H9 (cell line): ENCODE data around the gene TIPARP. TPM values are rescaled to one million over a fixed set of nuclear protein-coding genes. Genes with fewer than 3 reads are reported as not detected.

Experiments
- DNase-seq: peaks from one replicate; pipeline ENCODE4 v3.0.0-alpha.2; 2017
- H2AFZ ChIP-seq: one replicate; pipeline ENCODE4 v1.6.1; 2013; ENCODE audit warnings: mild to moderate bottlenecking, low read length, control low read depth, moderate library complexity
- H2AK5ac ChIP-seq: 2 replicates; pipeline ENCODE4 v1.6.1; 2013; ENCODE audit warnings: low read length, control low read depth, mixed read lengths; ENCODE audit not compliant: insufficient read length
- H2BK120ac ChIP-seq: one replicate; pipeline ENCODE4 v1.6.1; 2013; ENCODE audit warnings: low read depth, mild to moderate bottlenecking, low read length, control low read depth, inconsistent platforms; ENCODE audit not compliant: poor library complexity, severe bottlenecking
- H2BK12ac ChIP-seq: 2 replicates; pipeline ENCODE4 v1.6.1; 2013; ENCODE audit warnings: low read length, control low read depth, mixed read lengths, low read depth; ENCODE audit not compliant: insufficient read length
- H2BK15ac ChIP-seq: 2 replicates; pipeline ENCODE4 v1.6.1; 2013; ENCODE audit warnings: low read depth, low read length, control low read depth
- H2BK20ac ChIP-seq: one replicate; pipeline ENCODE4 v1.6.1; 2013; ENCODE audit warnings: low read depth, mild to moderate bottlenecking, low read length, control low read depth, inconsistent platforms; ENCODE audit not compliant: poor library complexity, severe bottlenecking
- H2BK5ac ChIP-seq: 2 replicates; pipeline ENCODE4 v1.6.1; 2013; ENCODE audit warnings: low read length, control low read depth, mixed read lengths; ENCODE audit not compliant: insufficient read length
- H3K14ac ChIP-seq: 2 replicates; pipeline ENCODE4 v1.6.1; 2013; ENCODE audit warnings: low read length, control low read depth; ENCODE audit not compliant: insufficient read depth
- H3K18ac ChIP-seq: 2 replicates; pipeline ENCODE4 v1.6.1; 2013; ENCODE audit warnings: low read depth, mild to moderate bottlenecking, mixed read lengths, low read length, control low read depth; ENCODE audit not compliant: insufficient read length
- H3K23ac ChIP-seq: 2 replicates; pipeline ENCODE4 v1.6.1; 2013; ENCODE audit warnings: low read length, control low read depth, mixed read lengths, low read depth; ENCODE audit not compliant: insufficient read length
- H3K23me2 ChIP-seq: 2 replicates; pipeline ENCODE4 v1.6.1; 2013; ENCODE audit warnings: low read depth, mild to moderate bottlenecking, mixed read lengths, low read length, control low read depth; ENCODE audit not compliant: insufficient read length, poor library complexity, severe bottlenecking
- H3K27ac ChIP-seq: 2 replicates; pipeline ENCODE4 v1.5.1; 2013; ENCODE audit warnings: low read length, control low read depth, mixed read lengths, low read depth; ENCODE audit not compliant: insufficient read length
- H3K27me3 ChIP-seq: 2 replicates; pipeline ENCODE4 v1.6.1; 2013; ENCODE audit warnings: low read length, control low read depth, inconsistent platforms; ENCODE audit not compliant: insufficient read depth
- H3K4ac ChIP-seq: 2 replicates; pipeline ENCODE4 v1.6.1; 2013; ENCODE audit warnings: low read depth, mild to moderate bottlenecking, control low read depth, inconsistent platforms, low read length, moderate library complexity
- H3K4me1 ChIP-seq: 2 replicates; pipeline ENCODE4 v1.6.1; 2013; ENCODE audit warnings: low read length, control low read depth, inconsistent platforms; ENCODE audit not compliant: insufficient read depth
- H3K4me2 ChIP-seq: 2 replicates; pipeline ENCODE4 v1.6.1; 2013; ENCODE audit warnings: low read length, control low read depth, mixed read lengths; ENCODE audit not compliant: insufficient read length, insufficient read depth
- H3K56ac ChIP-seq: 2 replicates; pipeline ENCODE4 v1.6.1; 2013; ENCODE audit warnings: low read depth, mild to moderate bottlenecking, mixed read lengths, low read length, control low read depth; ENCODE audit not compliant: insufficient read length
- H3K79me1 ChIP-seq: 2 replicates; pipeline ENCODE4 v1.6.1; 2013; ENCODE audit warnings: low read depth, mild to moderate bottlenecking, moderate library complexity, low read length, control low read depth, inconsistent platforms; ENCODE audit not compliant: insufficient read depth, poor library complexity, severe bottlenecking
- H3K79me2 ChIP-seq: 2 replicates; pipeline ENCODE4 v1.6.1; 2013; ENCODE audit warnings: low read length, control low read depth, inconsistent platforms; ENCODE audit not compliant: insufficient read depth
- H3K9ac ChIP-seq: 2 replicates; pipeline ENCODE4 v1.6.1; 2013; ENCODE audit warnings: low read length, control low read depth, mixed read lengths; ENCODE audit not compliant: insufficient read length; ENCODE audit errors: extremely low read depth
- H3K9me3 ChIP-seq: one replicate; pipeline ENCODE4 v1.6.1; 2013; ENCODE audit warnings: low read depth, low read length, inconsistent platforms; ENCODE audit not compliant: control insufficient read depth
- H3T11ph ChIP-seq: one replicate; pipeline ENCODE4 v1.6.1; 2013; ENCODE audit warnings: mild to moderate bottlenecking, low read length, control low read depth, inconsistent platforms
- H4K20me1 ChIP-seq: one replicate; pipeline ENCODE4 v1.6.1; 2013; ENCODE audit not compliant: control insufficient read depth, insufficient read length, insufficient read depth
- H4K5ac ChIP-seq: 2 replicates; pipeline ENCODE4 v1.6.1; 2013; ENCODE audit warnings: low read depth, mild to moderate bottlenecking, mixed read lengths, low read length, control low read depth; ENCODE audit not compliant: insufficient read length
- H4K8ac ChIP-seq: replicated peaks from 2 replicates; pipeline ENCODE4 v1.6.1; 2013; ENCODE audit warnings: low read length, control low read depth, mixed read lengths, low read depth; ENCODE audit not compliant: insufficient read length
- H4K91ac ChIP-seq: 2 replicates; pipeline ENCODE4 v1.6.1; 2013; ENCODE audit warnings: low read depth, mild to moderate bottlenecking, moderate library complexity, mixed read lengths, low read length, control low read depth; ENCODE audit not compliant: insufficient read length
- H3K27ac Mint-ChIP-seq, 3 experiments: 2 replicates in 2 of 3; 3 replicates in 1 of 3; pipeline ENCODE4 v1.8.0; 2020 to 2021; ENCODE audit warnings: mixed read lengths in 3 of 3, mild to moderate bottlenecking in 1 of 3, moderate library complexity in 1 of 3
- H3K27me3 Mint-ChIP-seq: 2 replicates; pipeline ENCODE4 v1.8.0; 2021; ENCODE audit warnings: low read depth, mild to moderate bottlenecking, moderate library complexity, mixed read lengths
- H3K36me3 Mint-ChIP-seq, 3 experiments: 2 replicates in 2 of 3; 3 replicates in 1 of 3; pipeline ENCODE4 v1.8.0; 2020 to 2021; ENCODE audit warnings: low read depth in 3 of 3, mixed read lengths in 3 of 3; ENCODE audit not compliant: insufficient read depth in 1 of 3
- H3K4me1 Mint-ChIP-seq, 2 experiments: 2 replicates each; pipeline ENCODE4 v1.8.0; 2020; ENCODE audit warnings: mixed read lengths in 2 of 2
- H3K4me3 Mint-ChIP-seq, 2 experiments: 2 replicates in 1 of 2; 3 replicates in 1 of 2; pipeline ENCODE4 v1.8.0; 2020 to 2021; ENCODE audit warnings: mild to moderate bottlenecking in 2 of 2, mixed read lengths in 2 of 2, moderate library complexity in 1 of 2
- H3K9me3 Mint-ChIP-seq, 2 experiments: 2 replicates in 1 of 2; 3 replicates in 1 of 2; pipeline ENCODE4 v1.8.0; 2020; ENCODE audit warnings: mild to moderate bottlenecking in 2 of 2, mixed read lengths in 2 of 2, moderate library complexity in 1 of 2
- CTCF ChIP-seq: fragments of 200-600 bp; sonication (generic); conservative IDR thresholded peaks from 3 replicates; pipeline ENCODE4 v1.8.0; 2021; ENCODE audit warnings: antibody characterized with exemption, mild to moderate bottlenecking
- WGBS: extraction: QIAGEN DNeasy Blood & Tissue Kit; methylation state at CpG from one replicate; pipeline ENCODE4 v1.1.7; 2013; ENCODE audit warnings: missing lambda C conversion rate, low lambda C conversion rate, mixed read lengths; ENCODE audit not compliant: insufficient read length; ENCODE audit errors: extremely low coverage; 5-methylcytosine and 5-hydroxymethylcytosine counted together
- total RNA-seq: library from RNA; stranded (reverse); gene quantifications from 2 replicates; pipeline ENCODE4 v1.2.1, GENCODE V29; 2021

The TIPARP gene
- total RNA-seq, 1 experiment from 2014 or later, result 5.9 TPM

- H3K18ac ChIP-seq, result no peak overlapping the region
- no peaks in the 10 kb centered on the region for H3K79me1 ChIP-seq
- H3K9me3 ChIP-seq, result no peaks in the 10 kb centered on the region
- Mint-ChIP-seq H3K27ac (peak overlapping the region in 1 of 3 experiments; percentile 29; a peak in 1 of 7 replicates), H3K9me3 (no peaks in the 10 kb centered on the region), H3K4me3 (no peak overlapping the region), H3K27me3 (no peaks in the 10 kb centered on the region; the same call in 1 of the 2 replicates), H3K36me3 (no peaks in the 10 kb centered on the region), H3K4me1 (peaks cover 18 to 21% of the 10 kb centered on the region in 2 experiments)
- H3K9ac ChIP-seq, result no peak overlapping the region
- H2AFZ ChIP-seq, result no peak overlapping the region
- H2BK120ac ChIP-seq, result no peak overlapping the region
- H2BK12ac ChIP-seq, result no peak overlapping the region
- no peak overlapping the region for H3K23ac ChIP-seq
- H3K4me1 ChIP-seq, result peaks cover 3% of the 10 kb centered on the region; the same call in 1 of the 2 replicates
- H3K79me2 ChIP-seq, result no peaks in the 10 kb centered on the region
- H3K4me2 ChIP-seq, result no peak overlapping the region
- H3K14ac ChIP-seq, result no peak overlapping the region
- no peak overlapping the region for H3K27ac ChIP-seq
- no peak overlapping the region for H4K5ac ChIP-seq
- no peak overlapping the region for H2BK20ac ChIP-seq
- no peaks in the 10 kb centered on the region for H4K20me1 ChIP-seq
- H3K56ac ChIP-seq, result no peak overlapping the region
- no peak overlapping the region for H3T11ph ChIP-seq
- H3K23me2 ChIP-seq, result no peaks in the 10 kb centered on the region
- no peak for TF ChIP-seq CTCF
- no peak overlapping the region for H2AK5ac ChIP-seq
- no peaks in the 10 kb centered on the region for H3K27me3 ChIP-seq
- no peak overlapping the region for H2BK5ac ChIP-seq
- H4K8ac ChIP-seq, result no peak overlapping the region
- no peak overlapping the region for H3K4ac ChIP-seq
- WGBS, result no CpG with 5 or more reads among the region's 5 CpGs
- no peak for DNase-seq
- no peak overlapping the region for H4K91ac ChIP-seq
- no peak overlapping the region for H2BK15ac ChIP-seq
Measured at GRCh38 chr3:156628836-156629618, 45.4 kb upstream of the TIPARP start.
